Astrocyte (in vitro differentiated cells and primary cell): ENCODE measurements around the gene ADCYAP1R1.

ENCODE experiments used
- CTCF ChIP-seq: IDR thresholded peaks from 2 replicates; pipeline ENCODE4 v1.5.1; 2011; ENCODE audit warnings: low read depth, mild to moderate bottlenecking, inconsistent platforms, low read length, moderate library complexity; ENCODE audit not compliant: insufficient read depth
- EZH2 ChIP-seq: IDR thresholded peaks from 2 replicates; pipeline ENCODE4 v1.6.1; 2012; ENCODE audit warnings: mild to moderate bottlenecking, low read length, inconsistent platforms; ENCODE audit not compliant: insufficient read depth

- no peak for TF ChIP-seq EZH2
- TF ChIP-seq CTCF: no peak
Measured at GRCh38 chr7:31066516-31067130, 14.5 kb downstream of the ADCYAP1R1 start.
